Measurements from ENCODE around the gene MGME1.

MGME1 gene

DNA sequence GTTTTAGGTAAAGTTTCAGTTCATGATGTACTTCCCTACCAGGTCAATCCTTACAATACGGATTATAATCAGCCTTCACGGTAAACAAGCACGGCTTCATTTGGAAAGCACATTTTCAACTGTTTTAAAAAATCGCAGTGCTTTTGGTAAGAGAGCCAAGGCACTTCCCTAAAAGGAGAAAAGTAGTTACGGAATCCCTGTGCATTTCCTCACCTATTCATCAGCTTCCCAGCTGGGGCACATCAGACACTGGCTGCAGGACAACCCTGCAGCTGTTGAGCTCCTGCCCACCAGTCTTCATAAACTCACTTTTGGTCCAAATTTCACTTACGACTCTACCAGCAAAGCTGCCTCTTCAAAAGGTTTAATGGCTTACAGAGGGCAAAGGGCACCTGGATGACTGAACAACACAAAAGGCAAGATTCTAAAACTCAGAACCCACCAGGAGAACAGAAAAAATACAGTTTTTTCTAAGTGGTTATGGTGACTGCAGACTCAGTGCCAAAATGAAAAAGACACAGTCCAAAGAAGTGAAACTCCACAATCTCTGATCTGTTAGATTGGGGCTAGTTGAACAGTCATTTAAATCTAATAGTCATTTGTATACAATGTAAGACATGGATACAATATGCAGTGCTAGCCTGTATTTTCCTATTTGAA is 7.8 kb upstream of the MGME1 start:
- peak; percentile 71 for DNase-seq

DNA sequence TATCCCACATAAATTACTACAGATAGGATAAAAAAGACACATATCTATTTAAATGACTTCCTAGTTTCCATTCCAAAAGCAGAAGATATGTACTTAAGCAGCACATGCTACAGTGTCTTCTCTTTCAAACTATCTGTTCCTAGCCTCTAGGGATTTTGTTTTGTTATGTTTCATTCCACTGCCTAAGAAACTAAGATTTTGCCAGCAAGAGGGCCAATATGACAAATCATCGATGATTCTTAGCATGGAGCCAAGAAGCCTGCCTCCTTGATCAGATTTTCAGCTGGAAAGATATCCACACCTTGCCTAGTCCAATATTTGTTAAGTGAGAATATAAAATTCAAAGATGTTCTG is 7.3 kb upstream of the MGME1 start:
- peak; percentile 71 for DNase-seq

DNA sequence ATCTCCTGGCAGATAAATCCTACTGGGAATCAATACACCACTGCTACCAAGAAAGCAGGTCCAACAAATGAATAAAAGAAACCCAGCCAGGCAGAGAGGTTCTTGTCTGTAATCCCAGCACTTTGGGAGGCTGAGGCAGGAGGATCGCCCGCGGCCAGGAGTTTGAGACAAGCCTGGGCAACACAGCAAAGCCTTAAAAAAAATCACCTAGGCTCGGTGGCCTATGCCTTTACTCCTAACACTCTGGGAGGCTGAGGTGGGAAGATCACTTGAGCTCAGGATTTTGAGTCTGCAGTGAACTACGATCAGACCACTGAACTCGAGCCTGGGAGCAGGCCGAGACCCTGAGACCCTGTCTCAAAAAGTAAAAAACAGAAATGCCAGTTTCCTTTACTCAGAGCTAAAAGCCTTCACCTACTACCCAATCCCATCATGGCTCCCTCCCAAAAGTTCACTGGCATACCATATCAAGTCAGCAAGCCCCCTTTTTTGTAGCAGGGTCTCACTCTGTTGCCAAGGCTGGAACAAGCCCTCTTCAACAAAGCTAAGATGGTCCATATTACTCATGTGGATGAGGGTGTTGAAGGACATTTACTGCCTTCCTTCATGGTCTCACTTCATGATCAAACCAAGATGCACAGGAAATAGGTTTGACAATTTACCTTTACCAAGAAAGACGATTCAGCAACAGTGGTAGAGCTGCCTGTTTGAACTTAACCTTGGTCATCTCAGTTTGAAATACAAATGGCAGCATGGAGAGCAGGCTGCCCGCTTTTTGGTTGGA is 5.5 kb upstream of the MGME1 start:
- DNase-seq, result no peak

DNA sequence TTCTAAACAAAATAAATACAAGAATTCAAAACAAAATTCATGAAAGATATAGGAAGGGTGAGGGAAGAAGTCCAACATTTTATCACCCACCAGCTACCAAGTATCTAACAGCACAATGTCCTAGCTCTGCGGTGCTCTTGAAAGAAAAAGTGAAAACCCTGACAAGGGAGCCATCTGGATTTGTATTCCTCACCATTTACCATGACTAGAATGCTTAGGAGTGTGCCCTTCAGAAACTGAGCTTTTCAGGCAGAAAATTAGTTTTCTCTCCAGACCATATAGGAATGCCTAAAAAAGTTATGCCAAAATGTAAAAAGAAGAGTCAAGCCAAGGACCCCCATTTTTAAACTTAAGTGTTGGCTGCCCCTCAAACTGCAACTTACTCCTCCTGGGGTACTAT is 4.7 kb upstream of the MGME1 start:
- peak; percentile 18 for DNase-seq

DNA sequence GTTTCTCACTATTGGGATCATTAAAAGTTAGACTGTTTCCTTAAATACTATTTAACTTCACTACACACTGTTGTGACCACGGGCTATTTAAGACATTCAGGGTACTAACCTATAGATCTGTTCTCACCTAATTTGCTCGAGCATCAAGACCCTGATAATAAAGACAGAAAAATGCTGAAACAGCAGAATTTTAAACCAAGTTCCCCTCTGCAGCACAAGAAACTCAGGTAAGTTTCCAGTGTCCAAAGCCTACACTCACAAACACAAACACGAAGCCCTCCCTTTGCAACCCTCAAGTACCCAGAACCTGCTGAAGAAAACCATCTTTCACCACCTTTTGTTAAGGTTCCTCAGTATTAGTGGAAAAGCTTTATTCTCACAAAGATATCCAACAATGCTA is 4.2 kb upstream of the MGME1 start:
- DNase-seq, result no peak

DNA sequence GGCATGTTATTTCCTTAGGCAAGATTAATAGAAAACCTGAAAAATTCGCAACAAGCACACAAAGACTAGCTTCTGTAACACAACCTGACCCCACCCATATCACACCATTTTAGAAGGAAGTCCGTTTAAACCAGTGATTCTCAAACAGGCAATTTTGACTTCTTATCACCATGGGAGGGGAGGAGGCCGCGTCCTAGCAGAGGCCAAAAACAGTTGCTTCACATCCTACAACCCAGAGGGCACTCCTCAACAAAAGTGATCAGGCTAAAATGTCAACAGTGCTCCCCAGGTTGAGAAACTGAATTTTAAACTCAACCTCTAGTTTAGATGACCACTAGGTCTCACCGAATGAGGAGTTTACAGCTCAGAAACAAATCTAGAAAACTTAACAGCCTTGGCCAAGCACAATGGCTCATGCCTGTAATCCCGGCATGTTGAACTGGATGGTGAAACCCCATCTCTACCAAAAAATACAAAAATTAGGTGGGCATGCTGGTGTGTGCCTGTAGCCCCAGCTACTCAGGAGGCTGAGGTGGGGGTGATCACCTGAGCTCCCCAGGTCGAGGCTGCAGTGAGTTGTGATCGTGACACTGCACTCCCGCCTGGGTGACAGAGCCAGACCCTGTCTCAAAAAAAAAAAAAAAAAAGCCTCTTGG is 3.6 kb upstream of the MGME1 start:
- DNase-seq, result peak; percentile 86

DNA sequence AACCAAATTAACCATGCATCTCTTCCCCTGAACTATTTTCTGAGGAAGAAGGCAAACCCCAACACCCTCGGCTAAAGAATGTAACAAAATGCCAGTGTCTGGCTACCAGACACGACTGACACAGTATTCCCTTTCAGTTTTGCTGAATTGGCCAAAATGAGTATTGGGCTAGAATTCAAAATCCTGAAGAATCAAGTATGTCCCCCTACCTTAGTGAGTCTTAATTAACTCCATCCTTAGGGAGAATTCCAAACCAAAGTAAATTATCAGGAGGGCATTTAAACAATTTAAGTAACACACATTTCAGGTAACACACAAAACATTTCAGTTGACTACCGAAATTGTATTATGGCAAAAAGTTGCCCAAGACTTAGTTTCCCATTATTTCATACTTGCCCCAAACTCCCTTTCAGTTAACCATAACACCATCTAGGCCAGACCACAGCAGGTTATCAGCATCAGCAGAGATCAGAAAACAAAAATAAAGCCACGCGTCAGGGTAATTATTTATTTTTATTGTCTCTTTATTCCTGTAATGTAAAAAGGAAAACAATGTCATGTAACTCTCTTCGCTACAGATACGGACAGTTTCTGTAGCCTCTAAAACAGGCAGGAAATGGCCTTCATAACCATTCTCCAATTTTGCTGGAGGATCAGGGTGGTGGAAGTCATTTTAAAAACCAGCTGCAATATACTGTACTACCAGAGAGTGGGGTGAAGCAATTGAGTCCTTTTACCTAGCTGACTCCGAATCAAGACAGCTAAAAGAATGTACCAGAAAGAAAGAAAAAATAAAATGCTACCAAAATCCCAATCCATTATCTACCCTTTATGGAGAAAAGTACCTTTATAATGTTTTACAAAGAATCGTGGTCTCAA is 2.1 kb upstream of the MGME1 start:
- peak; percentile 74 for DNase-seq

DNA sequence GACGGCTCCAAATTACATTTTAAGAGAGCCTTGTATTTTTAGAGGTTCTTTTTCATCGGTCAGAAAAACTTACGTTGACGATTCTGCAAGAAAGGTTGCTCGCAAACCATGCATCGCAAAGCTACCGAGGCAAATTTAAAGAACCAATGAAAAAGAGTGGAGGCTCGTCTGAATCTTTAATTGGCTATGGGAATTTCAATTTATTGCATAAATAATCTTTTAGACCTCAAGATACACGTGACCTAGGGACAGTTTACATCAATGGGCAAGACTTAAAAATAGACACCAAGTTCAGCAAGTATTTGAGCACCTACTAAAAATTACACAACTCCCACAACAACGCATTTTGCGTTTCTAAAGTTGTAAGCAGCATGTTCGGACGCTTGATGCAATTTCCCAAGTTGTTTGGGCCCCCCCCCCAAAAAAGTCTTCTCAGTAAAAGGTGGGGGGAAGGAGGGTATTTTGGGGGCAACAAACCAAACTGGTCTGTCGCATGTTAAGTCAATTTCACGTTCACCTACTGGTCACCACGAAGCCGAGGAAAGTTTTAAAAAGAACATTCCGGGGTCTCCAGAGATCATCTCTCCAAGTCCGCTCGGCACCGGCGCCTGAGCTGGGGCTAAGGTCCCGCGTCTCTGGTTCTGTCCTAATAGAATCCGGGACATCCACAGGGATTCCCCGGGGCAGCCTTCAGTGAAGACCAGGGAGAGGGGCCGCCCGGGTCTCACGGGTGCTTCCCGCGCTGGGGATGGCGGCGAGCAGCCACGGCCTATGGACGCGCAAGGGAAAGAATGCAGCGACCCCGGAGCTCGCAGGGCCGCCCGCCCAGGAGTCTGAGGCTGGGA is 1.1 kb upstream of the MGME1 start:
- DNase-seq, result peak; percentile 84

DNA sequence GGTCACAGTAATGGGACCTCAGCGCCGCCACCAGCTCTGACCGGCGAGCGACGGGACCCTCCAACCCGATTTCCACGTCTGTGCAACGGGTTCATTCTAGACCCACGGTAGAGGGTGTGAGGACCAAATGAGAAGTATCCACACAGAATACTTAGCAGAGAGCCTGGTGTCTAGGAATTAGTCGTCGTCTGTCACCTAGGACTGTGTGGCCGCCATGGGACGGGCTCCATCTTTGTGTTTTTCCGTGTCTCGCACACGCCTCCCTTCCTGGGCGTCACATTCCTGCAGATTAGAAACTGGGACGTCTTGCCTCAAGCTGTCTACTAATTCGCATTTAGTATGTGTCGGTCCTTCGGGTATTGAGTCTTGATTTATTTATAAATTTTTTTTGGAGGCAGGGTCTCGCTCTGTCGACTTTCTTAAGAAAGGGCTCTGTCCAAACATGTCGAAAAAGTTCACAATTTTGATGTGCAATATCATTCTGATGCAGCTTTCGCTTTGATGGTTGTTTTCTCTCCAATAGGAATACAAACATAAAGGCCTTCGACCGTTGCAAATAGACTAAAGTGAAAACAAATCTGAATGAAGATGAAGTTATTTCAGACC is 563 bp downstream of the MGME1 start:
- peak; percentile 79 for DNase-seq

DNA sequence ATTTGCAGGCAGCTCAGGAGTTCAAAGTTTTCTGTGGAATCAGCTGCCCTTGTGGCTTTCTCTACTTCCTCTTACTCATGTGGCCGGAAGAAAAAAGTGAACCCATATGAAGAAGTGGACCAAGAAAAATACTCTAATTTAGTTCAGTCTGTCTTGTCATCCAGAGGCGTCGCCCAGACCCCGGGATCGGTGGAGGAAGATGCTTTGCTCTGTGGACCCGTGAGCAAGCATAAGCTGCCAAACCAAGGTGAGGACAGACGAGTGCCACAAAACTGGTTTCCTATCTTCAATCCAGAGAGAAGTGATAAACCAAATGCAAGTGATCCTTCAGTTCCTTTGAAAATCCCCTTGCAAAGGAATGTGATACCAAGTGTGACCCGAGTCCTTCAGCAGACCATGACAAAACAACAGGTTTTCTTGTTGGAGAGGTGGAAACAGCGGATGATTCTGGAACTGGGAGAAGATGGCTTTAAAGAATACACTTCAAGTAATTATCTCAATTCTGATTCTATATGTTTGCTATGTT is 1.1 kb downstream of the MGME1 start:
- peak; percentile 88 for DNase-seq

DNA sequence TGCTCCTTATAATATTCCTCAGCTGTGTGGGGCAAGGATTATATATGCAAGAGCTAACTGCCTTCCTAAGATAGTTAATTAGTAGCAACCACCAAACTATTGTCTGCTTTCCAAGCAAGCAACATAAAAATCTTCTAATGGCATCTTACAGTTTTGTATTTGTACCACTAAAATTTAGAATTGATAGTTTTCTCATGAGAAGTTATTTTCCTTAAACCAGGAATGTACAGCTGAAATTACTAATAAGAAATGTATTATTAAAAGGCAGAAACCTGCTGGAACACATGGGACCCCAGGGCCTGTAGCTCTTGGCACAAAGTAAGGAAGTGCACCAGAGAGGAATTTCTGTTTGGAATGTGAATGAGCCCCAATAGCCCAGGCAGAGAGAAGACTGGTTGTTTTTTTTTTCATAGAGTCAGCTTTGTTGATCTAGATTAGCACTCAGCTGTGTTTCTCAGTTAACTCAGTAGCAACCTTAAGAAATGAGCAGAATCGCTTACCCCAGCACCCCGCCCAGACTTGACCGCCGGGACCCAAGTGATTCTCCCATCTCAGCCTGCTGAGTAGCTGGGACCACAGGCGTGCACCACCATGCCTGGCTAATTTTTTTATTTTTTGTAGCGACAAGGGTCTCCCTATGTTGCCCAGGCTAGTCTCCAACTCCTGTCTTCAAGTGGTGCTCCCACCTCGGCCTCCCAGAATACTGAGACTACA is 2.6 kb downstream of the MGME1 start:
- peak; percentile 73 for DNase-seq

DNA sequence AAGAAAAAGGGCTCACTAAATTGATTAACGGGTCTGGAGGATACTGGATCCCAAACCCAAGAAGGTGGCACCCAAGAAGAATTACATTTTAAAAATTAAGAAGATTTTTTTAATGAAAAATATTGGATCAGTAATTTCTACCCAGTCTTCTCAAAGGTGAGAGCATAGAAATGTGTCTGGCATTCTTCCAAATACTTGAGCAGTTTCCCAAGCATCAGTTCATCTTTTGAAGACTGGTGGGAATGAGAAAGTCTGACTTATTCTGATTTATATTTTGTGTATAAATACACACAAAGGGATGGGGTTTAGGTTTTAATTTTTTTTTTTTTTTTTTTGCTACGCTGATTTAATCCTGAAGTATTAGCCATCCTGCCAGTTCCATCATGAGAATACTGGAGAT is 3.3 kb downstream of the MGME1 start:
- DNase-seq, result peak; percentile 30

DNA sequence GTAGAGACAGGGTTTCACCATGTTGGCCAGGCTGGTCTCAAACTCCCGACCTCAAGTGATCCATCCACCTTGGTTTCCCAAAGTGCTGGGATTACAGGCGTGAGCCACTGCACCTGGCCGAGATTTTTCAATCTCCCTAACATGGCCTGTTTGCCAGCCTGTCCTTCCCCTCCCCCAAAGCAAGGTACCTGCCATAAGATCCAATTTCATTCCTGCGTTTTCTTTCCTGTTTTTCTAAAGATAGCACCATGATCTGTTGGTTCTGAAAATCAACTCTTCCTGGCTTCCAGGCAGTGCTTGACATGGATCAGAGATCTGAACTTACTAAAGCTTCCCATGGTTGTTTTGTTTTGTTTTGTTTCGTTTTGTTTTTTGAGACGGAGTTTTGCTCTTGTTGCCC is 7.5 kb downstream of the MGME1 start:
- no peak for DNase-seq

DNA sequence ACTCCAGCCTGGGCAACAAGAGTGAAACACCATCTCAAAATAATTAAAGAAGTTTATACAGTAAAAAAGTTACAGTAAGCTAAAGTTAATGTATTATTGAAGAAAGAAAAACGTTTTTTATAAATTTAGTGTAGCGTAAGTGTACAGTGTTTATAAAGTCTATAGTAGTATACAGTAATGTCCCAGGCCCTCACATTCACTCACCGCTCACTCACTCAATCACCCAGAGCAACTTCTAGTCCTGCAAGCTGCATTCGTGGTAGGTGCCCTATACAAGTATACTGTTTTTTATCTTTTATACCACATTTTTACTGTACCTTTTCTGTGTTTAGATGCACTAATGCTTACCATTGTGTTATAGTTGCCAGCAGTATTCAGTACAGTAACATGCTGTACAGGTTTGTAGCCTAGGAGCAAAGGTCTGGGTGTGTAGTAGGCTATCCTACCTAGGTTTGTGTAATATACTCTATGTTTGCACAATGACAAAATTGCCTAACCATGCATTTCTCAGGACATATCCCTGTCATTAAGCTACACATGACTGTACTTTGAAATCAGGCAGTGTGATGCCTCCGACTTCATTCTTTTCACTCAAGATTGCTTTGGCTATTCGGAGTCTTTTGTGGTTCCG is 16.7 kb downstream of the MGME1 start:
- no peak for DNase-seq

DNA sequence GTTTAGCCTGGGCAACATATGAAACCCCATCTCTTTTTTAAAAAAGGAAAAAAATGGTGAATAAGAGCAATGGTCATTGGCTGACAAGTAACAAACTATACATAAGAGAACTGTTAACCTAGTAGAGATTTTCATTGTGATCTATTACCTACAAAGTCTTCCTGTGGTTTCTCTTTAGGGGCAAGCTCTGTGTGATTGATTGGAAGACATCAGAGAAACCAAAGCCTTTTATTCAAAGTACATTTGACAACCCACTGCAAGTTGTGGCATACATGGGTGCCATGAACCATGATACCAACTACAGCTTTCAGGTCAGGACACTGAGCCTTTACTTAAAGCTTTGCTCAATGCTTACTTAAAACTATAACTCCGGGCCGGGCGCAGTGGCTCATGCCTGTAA is 19.2 kb downstream of the MGME1 start:
- no peak for DNase-seq

DNA sequence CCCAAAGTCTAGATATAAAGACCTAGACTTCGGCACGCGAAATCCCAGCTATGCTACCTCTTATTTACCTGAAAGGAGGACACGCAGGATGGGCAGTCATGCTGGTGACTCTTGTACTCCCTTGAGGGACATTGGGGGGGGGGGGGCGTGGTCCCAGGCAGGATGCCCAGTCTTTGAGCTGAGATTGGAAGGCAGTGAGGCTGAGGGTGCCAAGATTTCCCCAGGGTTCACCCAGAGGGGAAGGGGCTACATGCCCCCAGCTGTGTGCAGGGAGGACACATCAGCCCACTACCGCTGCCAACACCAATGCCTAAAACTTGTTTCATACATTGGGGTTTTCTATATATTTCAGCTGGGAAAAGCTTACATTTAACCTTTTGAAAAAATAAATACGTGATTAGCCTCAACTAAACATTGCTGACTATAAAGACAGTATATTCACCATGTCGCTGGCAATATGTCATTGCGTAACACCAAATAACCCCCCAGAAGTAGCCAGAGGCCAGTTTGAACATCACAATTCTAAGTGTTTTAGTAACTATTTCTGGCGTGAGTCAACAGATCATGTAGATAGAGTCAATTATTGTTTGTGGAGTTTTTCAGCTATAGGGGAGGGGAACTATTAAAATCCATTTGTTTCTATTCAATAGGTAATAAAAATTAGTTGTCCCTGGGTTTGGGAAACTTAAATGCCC is 21.6 kb downstream of the MGME1 start:
- no peak for DNase-seq

DNA sequence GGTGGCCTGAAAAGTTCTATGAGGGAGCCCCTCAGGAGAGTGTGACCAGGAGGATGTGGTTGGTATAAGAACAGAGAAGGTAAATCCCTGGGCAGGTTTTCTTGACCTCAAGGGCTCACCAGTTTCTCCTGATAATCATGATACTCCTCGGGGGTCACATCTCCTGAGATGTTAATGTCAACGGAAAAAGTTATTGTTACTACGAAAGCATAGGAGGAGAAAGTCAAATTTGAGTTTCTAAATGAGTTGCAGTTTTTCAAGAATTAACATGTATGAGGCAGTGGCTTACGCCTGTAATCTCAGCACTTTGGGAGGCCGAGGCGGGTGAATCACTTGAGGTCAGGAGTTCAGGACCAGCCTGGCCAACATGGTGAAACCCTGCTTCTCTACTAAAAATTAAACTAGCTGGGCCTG is 23.4 kb downstream of the MGME1 start:
- no peak for DNase-seq

DNA sequence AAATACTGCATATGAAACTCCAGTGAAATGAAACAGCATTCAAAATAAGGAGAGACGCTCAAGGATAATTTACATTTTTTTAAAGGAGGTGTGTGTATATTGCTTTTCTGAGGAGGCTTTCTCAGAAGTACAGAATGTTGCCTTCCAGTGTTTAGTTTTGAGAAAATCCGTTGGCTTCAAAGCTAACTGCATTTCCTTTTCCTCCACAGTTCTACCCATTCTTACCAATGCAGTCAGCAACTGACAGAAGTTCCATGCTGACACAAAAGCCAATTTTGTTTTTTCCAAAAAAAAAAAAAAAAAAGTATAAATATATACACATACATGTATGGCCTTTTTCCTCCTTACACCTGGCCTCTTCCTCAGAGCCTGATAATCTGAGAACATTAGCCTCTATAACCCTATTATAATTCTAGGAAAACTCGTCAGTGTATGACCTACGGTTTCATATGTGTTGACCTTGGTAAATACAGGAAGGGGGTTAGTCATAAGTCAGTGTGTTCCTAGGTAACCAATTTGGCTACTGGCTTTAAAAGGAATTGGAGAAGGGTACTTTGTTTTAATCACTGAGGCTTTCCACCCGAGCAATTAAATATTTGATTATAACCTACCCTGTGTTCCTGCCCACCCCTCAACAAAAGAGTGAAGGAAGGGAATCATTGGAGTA is 24.2 kb downstream of the MGME1 start:
- no peak for DNase-seq

DNA sequence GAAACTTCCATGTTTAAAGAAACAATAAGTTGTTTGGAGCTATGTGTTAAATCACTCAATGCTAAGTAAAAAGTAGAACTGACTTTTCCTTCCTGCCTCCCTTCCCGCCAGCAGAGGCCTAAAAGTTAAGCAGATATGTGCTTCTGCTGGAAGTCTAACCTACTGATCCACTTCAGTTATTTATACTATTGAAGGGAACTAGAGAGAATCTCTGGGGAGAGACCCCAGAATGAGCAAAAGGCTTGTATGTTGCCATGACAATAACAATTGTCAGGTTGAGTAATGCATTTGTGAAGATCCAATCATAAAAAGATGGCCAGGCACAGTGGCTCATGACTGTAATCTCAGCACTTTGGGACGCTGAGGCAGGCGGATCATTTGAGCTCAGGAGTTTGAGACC is 24.7 kb downstream of the MGME1 start:
- DNase-seq, result no peak
